Uterus (tissue), 2 donors: ENCODE results near the gene TMEM106C.

ENCODE experiments used
- POLR2A ChIP-seq, 2 donors: fragments of 450-650 bp; IDR thresholded peaks; one replicate each; pipeline ENCODE4 v1.6.1; 2016; ENCODE audit warnings: antibody characterized with exemption in 2 of 2, mild to moderate bottlenecking in 1 of 2, moderate library complexity in 1 of 2
- TF ChIP-seq, protein P1 (sequence below), 4 experiments: fragments of 200-600 bp in 2 of 4; fragments of 450-650 bp in 2 of 4; sonication (generic) in 2 of 4; IDR thresholded peaks; one replicate each; pipeline ENCODE4 v1.5.1; 2016 to 2019; ENCODE audit warnings: antibody characterized with exemption in 4 of 4, mild to moderate bottlenecking in 2 of 4, moderate library complexity in 1 of 4

DNA sequence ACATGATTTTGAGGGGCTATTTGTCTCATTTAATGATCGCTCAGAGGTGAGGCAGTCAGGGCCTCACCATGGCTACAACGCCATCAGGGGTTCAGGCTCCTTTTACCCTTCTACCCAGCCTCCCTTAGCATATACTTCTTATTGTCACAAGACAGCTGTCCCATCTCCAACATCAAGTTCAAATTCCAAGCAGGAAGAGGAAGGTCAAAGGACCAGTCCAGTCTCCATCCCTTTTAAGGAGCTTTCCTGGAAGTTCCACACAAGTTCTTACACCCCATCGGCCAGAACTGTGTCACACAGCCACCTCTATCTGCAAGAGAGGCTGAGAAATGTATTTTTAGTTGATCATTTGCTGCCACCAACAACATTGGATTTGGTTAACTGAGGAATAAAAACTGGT is 8.3 kb upstream of the TMEM106C start:
- TF ChIP-seq, protein P1, sequence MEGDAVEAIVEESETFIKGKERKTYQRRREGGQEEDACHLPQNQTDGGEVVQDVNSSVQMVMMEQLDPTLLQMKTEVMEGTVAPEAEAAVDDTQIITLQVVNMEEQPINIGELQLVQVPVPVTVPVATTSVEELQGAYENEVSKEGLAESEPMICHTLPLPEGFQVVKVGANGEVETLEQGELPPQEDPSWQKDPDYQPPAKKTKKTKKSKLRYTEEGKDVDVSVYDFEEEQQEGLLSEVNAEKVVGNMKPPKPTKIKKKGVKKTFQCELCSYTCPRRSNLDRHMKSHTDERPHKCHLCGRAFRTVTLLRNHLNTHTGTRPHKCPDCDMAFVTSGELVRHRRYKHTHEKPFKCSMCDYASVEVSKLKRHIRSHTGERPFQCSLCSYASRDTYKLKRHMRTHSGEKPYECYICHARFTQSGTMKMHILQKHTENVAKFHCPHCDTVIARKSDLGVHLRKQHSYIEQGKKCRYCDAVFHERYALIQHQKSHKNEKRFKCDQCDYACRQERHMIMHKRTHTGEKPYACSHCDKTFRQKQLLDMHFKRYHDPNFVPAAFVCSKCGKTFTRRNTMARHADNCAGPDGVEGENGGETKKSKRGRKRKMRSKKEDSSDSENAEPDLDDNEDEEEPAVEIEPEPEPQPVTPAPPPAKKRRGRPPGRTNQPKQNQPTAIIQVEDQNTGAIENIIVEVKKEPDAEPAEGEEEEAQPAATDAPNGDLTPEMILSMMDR (IDR thresholded peaks at IDR 0.05), result no peak
- TF ChIP-seq POLR2A (IDR thresholded peaks at IDR 0.05), result no peak
